Measurements from ENCODE around the gene FAF1.
A peak's percentile ranks its signal among the peaks of the same experiment; 100 is the strongest.
"Not testable (repeated sequence)": the region's sequence is repeated elsewhere in the genome, so short reads cannot be mapped to it uniquely, and the experiment has no call there.

FAF1 gene

GRCh38 chr1:50750021-50750619 is 209.9 kb downstream of the FAF1 start:
- DNase-seq, result no peak

- DNase-seq, result no peak
These were observed 212.7 kb downstream of the FAF1 start for GRCh38 chr1:50747394-50747793.

- DNase-seq, result no peak
These were observed 217.5 kb downstream of the FAF1 start for GRCh38 chr1:50742523-50742922.

GRCh38 chr1:50739125-50739524 is 220.9 kb downstream of the FAF1 start:
- DNase-seq, result no peak

GRCh38 chr1:50735443-50735842 is 224.6 kb downstream of the FAF1 start:
- DNase-seq, result peak in 1 of 2 donors; percentile 11

GRCh38 chr1:50727578-50727977 is 232.5 kb downstream of the FAF1 start:
- not testable (repeated sequence) for DNase-seq

- peak in 1 of 2 donors; percentile 14 for DNase-seq
These were observed 235.3 kb downstream of the FAF1 start for GRCh38 chr1:50724626-50725286.

- DNase-seq, result no peak
These were observed 239.5 kb downstream of the FAF1 start for GRCh38 chr1:50720457-50721053.

GRCh38 chr1:50719126-50719525 is 240.9 kb downstream of the FAF1 start:
- no peak for DNase-seq

GRCh38 chr1:50717327-50717726 is 242.7 kb downstream of the FAF1 start:
- no peak for DNase-seq

- not testable (repeated sequence) for DNase-seq
These were observed 243.6 kb downstream of the FAF1 start for GRCh38 chr1:50716455-50716854.

GRCh38 chr1:50710099-50710498 is 250.0 kb downstream of the FAF1 start:
- no peak for DNase-seq

- no peak for DNase-seq
These were observed 252.2 kb downstream of the FAF1 start for GRCh38 chr1:50707824-50708223.

GRCh38 chr1:50705699-50706098 is 254.4 kb downstream of the FAF1 start:
- DNase-seq, result no peak

GRCh38 chr1:50705041-50705440 is 255.0 kb downstream of the FAF1 start:
- DNase-seq, result no peak

- peak in 1 of 2 donors; percentile 30 for DNase-seq
These were observed 255.9 kb downstream of the FAF1 start for GRCh38 chr1:50704126-50704525.

GRCh38 chr1:50703240-50703639 is 256.8 kb downstream of the FAF1 start:
- no peak for DNase-seq

GRCh38 chr1:50702395-50702794 is 257.7 kb downstream of the FAF1 start:
- no peak for DNase-seq

- DNase-seq, result no peak
These were observed 258.3 kb downstream of the FAF1 start for GRCh38 chr1:50701706-50702317.

GRCh38 chr1:50700621-50701020 is 259.4 kb downstream of the FAF1 start:
- DNase-seq, result no peak

GRCh38 chr1:50700214-50700613 is 259.9 kb downstream of the FAF1 start:
- no peak for DNase-seq

GRCh38 chr1:50699795-50700194 is 260.3 kb downstream of the FAF1 start:
- DNase-seq, result no peak

- no peak for DNase-seq
These were observed 262.3 kb downstream of the FAF1 start for GRCh38 chr1:50697440-50698421.

All from CD4-positive, alpha-beta T cell treated with Interleukin-1 beta for 1 hour (primary cell).